GM19395 (cell line): ENCODE results near the gene MSI2.

Experiments
- ATAC-seq: cut with Tn5 transposase; IDR thresholded peaks from one replicate; pipeline ENCODE4 v1.9.1; 2021; ENCODE audit warnings: mild to moderate bottlenecking, moderate library complexity; ENCODE audit not compliant: unreplicated experiment

The MSI2 gene

DNA sequence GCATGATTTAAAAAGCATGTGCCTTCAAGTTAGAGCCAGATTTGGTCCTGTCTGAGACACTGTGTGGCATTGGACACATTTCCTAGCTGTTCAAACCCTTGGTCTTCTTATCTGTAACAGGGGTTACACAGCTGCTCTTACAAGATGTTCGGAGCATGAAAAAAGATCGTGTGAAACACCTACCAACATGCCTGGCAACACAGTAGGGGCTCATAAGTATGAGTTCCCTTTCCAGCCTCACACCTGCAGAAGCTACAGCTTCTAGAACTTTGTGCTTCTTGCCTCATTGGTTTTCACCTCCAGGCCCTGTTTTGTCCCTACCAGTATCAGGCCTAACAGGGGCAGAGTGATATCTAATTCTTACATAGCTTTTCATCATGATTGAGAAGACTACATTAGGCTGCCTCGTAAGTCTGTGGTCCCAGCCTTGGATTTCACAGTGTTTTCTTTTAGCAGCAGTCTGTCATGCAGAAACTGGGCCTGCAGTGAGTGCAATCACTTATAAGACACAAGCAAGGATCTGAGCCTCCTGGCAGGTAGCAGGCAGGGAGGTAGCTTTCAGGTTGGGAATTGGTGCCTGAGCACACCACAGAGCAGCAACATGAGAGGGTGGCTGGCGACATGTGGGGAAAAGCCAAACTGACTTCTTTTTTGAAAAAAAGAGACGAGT lies 410.0 kb downstream of the MSI2 start:
- ATAC-seq, result no peak

- no peak for ATAC-seq
Measured at GRCh38 chr17:57666946-57667345, 410.6 kb downstream of the MSI2 start.

DNA sequence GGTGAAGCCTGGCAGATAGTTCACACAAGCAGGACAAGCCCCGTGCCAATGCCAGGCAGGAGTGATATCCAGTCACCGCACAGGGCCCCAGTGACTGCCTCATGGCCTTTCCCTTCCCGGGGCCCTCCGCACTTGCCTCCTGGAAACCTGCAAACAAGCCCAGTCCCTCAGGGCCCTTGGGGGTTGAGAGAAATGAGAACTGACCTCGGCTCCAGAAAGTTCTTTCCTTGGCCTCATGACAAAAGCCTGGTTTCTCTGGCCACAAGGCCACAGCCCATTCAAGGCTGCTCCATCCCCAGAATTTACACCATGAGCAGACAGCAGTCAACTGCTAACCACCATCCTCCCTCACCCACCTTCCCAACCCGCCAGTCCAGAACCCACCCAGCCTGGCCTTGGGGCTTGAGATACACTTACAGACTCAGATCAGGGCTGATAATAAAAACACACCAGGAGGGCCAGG lies 411.2 kb downstream of the MSI2 start:
- ATAC-seq, result no peak

DNA sequence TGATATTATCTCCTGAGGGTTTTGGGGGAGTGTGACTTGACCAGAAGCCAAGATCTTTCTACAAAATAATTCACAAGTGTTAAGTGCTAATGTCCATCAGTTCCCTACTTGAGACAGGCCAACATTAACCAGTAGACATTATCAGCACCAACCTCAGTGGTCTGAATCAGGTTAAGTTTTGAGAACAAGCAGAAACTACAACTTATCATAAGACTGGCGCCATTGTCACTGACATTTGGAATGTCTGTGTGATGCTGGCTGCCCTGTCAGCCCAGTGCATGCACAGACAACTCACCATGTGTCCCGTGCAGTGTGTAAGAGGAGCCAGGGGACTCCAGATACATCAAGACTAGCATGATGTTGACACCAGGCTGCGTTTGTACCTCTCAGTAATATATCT lies 412.0 kb downstream of the MSI2 start:
- ATAC-seq, result no peak

DNA sequence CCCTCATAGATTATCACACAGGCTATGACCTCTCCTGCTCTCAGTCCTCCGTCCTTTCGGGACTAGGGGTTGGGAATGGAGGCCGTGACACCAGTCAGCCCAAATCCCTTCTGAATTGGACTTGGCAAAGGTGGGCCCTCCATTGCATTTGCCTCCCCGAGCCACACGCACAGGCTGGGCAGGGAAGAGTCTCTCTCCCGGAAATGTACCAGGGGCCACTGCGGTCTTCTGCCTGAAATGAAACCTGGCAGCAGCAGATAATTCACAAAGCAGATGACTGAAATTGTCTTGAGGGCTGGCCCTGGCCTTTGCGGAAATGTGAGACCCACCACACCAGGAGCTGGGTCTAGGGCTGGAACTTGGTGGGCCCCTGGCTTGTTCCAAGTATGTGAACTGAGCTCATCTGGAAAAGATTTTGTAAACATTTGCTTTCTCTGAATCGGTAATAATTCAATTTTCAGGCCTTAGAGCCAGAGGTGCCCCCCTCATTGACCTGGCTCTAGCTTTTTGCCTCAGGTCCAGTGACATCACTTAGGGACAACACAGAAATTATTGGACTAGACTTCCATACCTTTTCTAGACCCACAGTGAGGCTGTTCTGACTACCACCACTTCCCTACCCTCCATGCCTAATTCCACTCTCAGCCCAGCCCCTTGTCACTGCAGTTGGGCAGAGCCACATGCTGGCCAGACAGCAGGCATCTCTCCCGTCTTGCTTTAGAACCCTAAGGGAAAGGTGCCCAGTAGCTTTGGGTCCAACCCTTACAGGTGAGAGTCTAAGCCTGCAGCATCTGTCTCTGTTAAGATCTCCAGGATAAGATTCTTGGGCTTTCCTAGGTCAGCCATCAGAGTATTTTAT lies 413.6 kb downstream of the MSI2 start:
- ATAC-seq, result no peak

DNA sequence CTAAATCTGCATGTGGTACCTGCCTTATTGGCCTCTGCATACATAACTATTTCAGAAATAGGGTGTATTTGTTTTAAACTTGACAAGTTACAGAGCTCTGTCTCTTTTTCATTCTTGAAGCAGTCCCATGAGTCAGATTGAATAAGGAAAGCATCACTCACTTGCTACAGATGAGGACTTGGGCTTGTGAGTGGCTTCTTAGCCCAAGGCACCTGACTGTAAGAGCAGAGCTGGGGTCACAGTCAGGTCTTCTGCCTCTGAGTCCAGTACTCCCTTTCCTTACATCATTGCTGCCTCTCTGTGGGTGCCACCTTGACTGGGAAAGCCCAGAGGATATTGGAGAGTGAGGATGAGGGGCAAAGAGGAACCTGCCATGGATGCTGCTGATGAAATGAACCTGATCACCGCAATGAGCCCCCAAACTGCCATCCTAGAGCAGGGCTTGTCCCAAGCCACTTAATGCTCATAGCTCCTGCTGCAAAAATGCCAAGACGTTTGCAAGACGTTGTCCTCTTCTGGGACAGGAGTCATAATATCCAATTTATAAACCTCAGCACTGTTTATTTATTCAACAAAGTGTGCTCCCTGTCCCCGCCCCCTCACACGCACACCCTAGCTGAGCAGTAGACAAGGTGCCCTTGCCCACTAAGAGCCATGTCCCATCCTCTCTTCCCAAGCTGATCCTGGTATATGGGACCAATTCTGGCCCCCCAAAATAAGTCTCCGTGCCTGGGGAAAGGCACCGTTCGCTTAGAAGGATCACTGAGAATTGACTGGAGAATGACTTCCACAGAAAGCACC lies 414.6 kb downstream of the MSI2 start:
- ATAC-seq, result no peak

GRCh38 chr17:57671667-57672632 lies 415.6 kb downstream of the MSI2 start:
- peak; percentile 66 for ATAC-seq

DNA sequence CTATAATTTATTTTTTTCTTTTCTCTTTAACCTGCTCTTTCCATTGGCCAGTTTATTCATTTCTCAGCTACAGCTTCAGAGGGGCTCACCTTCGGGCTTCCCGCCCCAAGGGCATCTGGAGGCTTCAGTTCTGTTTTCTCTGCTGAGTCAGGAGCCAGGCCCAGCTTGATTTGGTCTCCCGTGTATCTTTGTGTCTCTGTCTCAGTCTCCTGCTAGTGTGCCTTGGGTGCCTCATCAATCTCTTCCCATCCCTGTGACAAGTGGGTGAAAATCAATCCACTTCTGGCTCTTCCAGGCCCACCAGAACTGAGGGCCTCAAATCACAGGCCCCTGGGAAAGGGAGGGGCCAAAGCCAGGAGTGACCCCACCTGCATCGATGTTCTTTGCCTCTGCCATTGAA lies 416.6 kb downstream of the MSI2 start:
- ATAC-seq, result no peak

GRCh38 chr17:57674894-57675293 lies 418.6 kb downstream of the MSI2 start:
- no peak for ATAC-seq

GRCh38 chr17:57675427-57676387 lies 419.4 kb downstream of the MSI2 start:
- ATAC-seq, result no peak

DNA sequence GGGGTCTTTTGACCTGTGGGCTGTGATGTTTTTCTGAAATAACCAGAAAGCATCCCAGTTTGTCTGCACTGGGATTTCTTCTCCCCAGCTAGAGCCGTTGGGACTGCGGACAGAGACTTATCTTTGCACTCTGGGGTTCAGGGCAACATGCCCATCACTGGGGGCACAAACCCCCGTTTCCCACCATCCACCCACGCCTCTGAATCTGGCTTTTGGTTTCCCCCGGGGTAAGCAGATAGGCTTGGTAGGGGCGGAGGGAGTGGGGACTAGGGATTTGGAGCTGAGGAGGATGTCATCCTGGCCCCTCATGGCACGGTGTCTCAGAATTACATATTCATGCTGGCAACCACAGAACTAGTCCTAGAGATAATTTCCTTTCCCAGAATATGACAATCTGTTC lies 420.2 kb downstream of the MSI2 start:
- no peak for ATAC-seq

DNA sequence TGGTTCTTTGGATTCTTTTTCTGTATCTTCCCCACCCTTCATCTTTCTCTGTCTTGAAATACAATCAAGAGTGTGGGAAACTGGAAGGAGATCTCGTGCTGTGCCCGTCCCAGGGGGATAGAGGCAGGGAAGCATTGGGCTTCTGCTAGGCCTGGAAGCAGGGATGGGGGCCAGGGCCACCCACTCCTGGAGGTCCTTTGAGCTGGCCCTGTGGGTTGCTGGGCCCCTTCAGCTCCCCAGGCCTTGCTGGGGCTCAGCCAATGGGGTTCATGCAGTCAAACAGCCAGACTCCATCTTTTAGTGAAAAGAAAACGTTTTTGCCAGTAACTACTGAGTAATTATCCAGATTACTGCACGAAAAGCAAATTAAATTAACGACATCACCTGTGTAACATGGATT lies 421.0 kb downstream of the MSI2 start:
- no peak for ATAC-seq

DNA sequence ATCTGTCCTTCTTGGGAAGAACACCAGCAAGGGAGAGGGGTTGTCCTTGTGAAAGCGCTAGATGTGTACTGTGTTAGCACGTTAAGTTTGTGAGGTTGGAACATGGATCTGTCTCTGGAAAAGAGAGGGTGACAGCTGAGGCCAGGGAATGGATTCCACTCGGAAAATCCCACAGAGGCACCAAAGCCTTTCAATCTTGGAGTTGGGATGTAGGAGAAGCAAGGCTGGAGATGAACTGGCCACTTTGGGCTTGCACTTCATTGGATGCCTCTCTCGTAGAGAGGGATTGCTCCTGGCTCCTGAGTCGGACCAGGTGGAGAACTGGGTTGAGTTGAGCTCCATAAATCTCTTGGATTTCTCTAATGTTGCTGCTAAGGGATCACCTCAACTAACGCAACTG lies 421.5 kb downstream of the MSI2 start:
- ATAC-seq, result no peak

DNA sequence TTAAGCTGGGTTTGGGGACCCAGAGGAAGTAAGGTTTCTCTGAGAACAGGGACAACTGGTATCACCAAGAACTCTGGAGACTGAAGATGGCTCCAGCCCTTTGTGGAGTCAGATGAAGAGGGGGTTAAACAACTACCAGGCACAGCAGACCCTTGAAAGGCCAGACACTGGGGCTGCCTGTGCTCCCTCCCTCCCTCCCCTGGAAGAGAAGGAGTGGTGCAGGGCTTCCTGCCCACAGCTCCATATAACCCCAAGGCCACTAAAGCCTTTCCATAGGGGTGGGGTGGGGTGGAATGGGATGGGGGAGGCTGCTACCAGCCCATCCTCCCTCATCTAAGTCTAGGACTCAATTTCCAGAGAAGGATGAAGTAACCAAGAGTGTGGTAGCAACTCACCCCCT lies 422.1 kb downstream of the MSI2 start:
- ATAC-seq, result no peak

DNA sequence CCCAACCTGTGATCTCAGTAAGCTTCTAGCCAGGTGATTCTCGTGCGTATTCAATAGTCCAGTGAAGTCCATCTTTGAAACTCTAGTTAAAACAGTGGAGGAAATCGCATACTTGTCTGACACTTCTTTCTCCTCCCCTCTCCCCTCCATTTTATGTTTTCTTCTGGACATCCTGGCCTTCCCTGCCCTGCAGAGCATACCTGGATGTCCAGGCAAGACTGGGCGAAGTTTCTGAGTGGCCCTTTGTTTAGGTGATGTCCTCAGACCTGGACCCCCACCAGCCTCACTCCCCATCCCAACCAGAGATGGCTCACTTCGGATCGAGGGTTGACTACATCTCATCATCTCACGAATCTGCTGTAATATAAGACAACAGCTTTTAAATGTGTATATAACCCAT lies 423.0 kb downstream of the MSI2 start:
- ATAC-seq, result no peak

GRCh38 chr17:57679906-57680695 lies 423.8 kb downstream of the MSI2 start:
- no peak for ATAC-seq

- ATAC-seq, result no peak
Measured at GRCh38 chr17:57682701-57683100, 426.4 kb downstream of the MSI2 start.

GRCh38 chr17:57684711-57685498 lies 428.6 kb downstream of the MSI2 start:
- no peak for ATAC-seq
